Glutamatergic neuron (in vitro differentiated cells): ENCODE data around the gene TBC1D22A. TPM values are rescaled to one million over a fixed set of nuclear protein-coding genes. Genes with fewer than 3 reads are reported as not detected.

ENCODE experiments used
- DNase-seq: peaks from one replicate; pipeline ENCODE4 v3.0.0; 2022
- H3K27ac Mint-ChIP-seq: one replicate; pipeline ENCODE4 v1.8.0; 2020; ENCODE audit warnings: mild to moderate bottlenecking, mixed read lengths, inconsistent platforms; ENCODE audit not compliant: unreplicated experiment
- H3K27me3 Mint-ChIP-seq: one replicate; pipeline ENCODE4 v1.8.0; 2020; ENCODE audit warnings: mild to moderate bottlenecking, moderate library complexity, mixed read lengths, inconsistent platforms; ENCODE audit not compliant: unreplicated experiment
- H3K36me3 Mint-ChIP-seq: one replicate; pipeline ENCODE4 v1.8.0; 2020; ENCODE audit warnings: mild to moderate bottlenecking, mixed read lengths, inconsistent platforms; ENCODE audit not compliant: unreplicated experiment
- H3K4me1 Mint-ChIP-seq: one replicate; pipeline ENCODE4 v1.8.0; 2020; ENCODE audit warnings: mild to moderate bottlenecking, low read depth, mixed read lengths, inconsistent platforms; ENCODE audit not compliant: unreplicated experiment
- H3K4me3 Mint-ChIP-seq: one replicate; pipeline ENCODE4 v1.8.0; 2020; ENCODE audit warnings: mild to moderate bottlenecking, mixed read lengths, inconsistent platforms; ENCODE audit not compliant: unreplicated experiment
- H3K9me3 Mint-ChIP-seq: one replicate; pipeline ENCODE4 v1.8.0; 2020; ENCODE audit warnings: mild to moderate bottlenecking, moderate library complexity, mixed read lengths, inconsistent platforms; ENCODE audit not compliant: unreplicated experiment
- CTCF ChIP-seq: fragments of 200-600 bp; sonication (generic); IDR thresholded peaks from one replicate; pipeline ENCODE4 v1.5.0; 2021; ENCODE audit not compliant: partially characterized antibody, unreplicated experiment
- total RNA-seq: library from RNA; stranded (reverse); fragmentation: NEBNext Ultra II Directional; extraction: Animal tissue kit (Norgen Biotek cat#: 25700); gene quantifications from one replicate; pipeline ENCODE4 v1.2.1, GENCODE V29; 2021; ENCODE audit not compliant: unreplicated experiment

TBC1D22A gene
- total RNA-seq, 1 donor from 2014 or later = 23.0 TPM

GRCh38 chr22:47071807-47072641 is 309.6 kb downstream of the TBC1D22A start:
- no peak for TF ChIP-seq CTCF
- H3K4me3 Mint-ChIP-seq = no peak overlapping the region
- no peak for DNase-seq
- peaks cover 8% of the 10 kb centered on the region for H3K4me1 Mint-ChIP-seq
- no peaks in the 10 kb centered on the region for H3K36me3 Mint-ChIP-seq
- H3K27ac Mint-ChIP-seq = no peak overlapping the region
- peaks cover 6% of the 10 kb centered on the region for H3K27me3 Mint-ChIP-seq
- H3K9me3 Mint-ChIP-seq = peaks cover 3% of the 10 kb centered on the region

GRCh38 chr22:47072642-47072967 is 310.2 kb downstream of the TBC1D22A start:
- no peak for TF ChIP-seq CTCF
- Mint-ChIP-seq H3K4me1 (peaks cover 7% of the 10 kb centered on the region), H3K27me3 (peaks cover 6% of the 10 kb centered on the region), H3K9me3 (peaks cover 3% of the 10 kb centered on the region), H3K36me3 (peaks cover under 1% of the 10 kb centered on the region), H3K27ac (no peak overlapping the region), H3K4me3 (no peak overlapping the region)
- no peak for DNase-seq

GRCh38 chr22:47073075-47073474 is 310.6 kb downstream of the TBC1D22A start:
- no peak overlapping the region for H3K27ac Mint-ChIP-seq
- H3K9me3 Mint-ChIP-seq = peaks cover 5% of the 10 kb centered on the region
- H3K36me3 Mint-ChIP-seq = peaks cover 5% of the 10 kb centered on the region
- no peak overlapping the region for H3K4me3 Mint-ChIP-seq
- no peak for DNase-seq
- H3K4me1 Mint-ChIP-seq = peaks cover 7% of the 10 kb centered on the region
- TF ChIP-seq CTCF = no peak
- H3K27me3 Mint-ChIP-seq = peaks cover 6% of the 10 kb centered on the region

- no peak overlapping the region for H3K27ac Mint-ChIP-seq
- no peak for DNase-seq
- peaks cover 8% of the 10 kb centered on the region for H3K36me3 Mint-ChIP-seq
- H3K27me3 Mint-ChIP-seq = peaks cover 6% of the 10 kb centered on the region
- peaks cover 5% of the 10 kb centered on the region for H3K9me3 Mint-ChIP-seq
- no peak for TF ChIP-seq CTCF
- H3K4me1 Mint-ChIP-seq = peaks cover 7% of the 10 kb centered on the region
- no peak overlapping the region for H3K4me3 Mint-ChIP-seq
These were observed 311.7 kb downstream of the TBC1D22A start for GRCh38 chr22:47074105-47074504.

- peaks cover 8% of the 10 kb centered on the region for H3K36me3 Mint-ChIP-seq
- peaks cover 7% of the 10 kb centered on the region for H3K4me1 Mint-ChIP-seq
- H3K4me3 Mint-ChIP-seq = no peak overlapping the region
- H3K27ac Mint-ChIP-seq = no peak overlapping the region
- peaks cover 6% of the 10 kb centered on the region for H3K27me3 Mint-ChIP-seq
- no peak for DNase-seq
- no peak for TF ChIP-seq CTCF
- peaks cover 5% of the 10 kb centered on the region for H3K9me3 Mint-ChIP-seq
These were observed 313.1 kb downstream of the TBC1D22A start for GRCh38 chr22:47075568-47075967.
